GM19193 (cell line): ENCODE data around the gene BGN.

Experiments
- POLR2A ChIP-seq: IDR thresholded peaks from 4 replicates; pipeline ENCODE4 v1.6.1; 2011; ENCODE audit not compliant: insufficient read depth, insufficient read length; ENCODE audit errors: extremely low read depth

The BGN gene

DNA sequence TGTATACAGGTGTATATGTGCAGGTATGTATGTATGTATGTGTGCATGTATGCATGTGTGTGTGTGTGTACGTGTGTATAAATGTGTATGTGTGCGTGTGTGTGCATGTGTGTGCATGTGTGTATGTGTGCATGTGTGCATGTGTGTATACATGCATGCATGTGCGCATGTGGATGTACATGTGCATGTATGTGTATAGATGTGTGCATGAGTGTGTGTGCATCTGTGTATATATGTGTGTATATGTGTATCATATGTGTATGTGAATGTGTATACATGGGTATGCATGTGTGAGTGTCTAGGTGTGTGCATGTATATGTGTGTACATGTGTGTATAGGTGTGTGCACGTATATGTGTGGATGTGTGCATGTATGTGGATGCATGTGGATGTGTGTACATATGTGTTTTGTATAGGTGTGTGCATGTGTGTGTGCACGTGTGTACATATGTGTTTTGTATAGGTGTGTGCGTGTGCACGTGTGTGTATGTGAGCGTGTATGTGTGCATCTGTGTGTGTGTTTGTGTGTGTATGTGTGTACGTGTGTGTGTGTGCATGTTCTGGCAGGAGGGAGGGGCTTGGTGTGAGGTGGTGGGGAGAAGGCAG lies 6.0 kb downstream of the BGN start:
- no peak for TF ChIP-seq POLR2A

DNA sequence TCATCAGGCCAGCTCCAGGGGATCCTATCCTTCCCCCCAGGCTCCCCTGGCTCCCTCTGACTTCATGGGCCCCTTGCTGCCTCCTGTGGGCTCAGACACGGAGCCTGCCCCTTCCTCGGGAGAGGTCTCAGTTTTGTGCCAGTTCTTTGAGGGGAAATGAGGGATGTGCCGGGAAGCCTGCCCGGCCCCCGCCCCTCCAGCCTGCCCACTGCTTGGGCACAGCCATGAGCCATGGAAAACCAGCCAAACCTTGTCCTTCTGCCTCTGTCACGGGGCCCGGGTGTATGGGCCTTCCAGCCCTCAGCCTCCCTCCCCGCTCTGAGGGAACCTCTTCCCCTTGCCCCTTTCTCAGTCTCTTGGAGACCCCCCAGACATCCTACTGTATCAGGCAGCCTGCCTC lies 6.8 kb downstream of the BGN start:
- TF ChIP-seq POLR2A = no peak

DNA sequence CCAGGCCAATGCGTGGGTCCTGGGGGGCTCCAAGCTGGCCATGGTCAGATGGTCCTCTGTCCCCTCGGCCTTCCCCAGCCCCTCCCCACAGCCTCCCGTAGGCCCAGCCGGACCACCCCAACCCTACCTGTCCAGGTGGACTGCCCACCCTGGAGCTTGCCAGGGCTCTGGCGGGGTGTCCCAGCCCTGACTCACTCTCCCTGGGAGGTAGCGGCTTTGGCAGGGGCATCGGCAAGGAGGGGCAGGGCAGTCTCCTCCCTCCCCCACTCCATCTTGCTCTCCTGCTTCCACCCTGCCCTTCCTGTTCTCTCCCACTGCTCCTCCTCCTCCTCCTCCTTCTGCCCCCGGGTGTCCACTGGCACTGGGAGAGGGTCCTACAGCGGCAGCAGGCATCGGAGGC lies 7.4 kb downstream of the BGN start:
- no peak for TF ChIP-seq POLR2A

DNA sequence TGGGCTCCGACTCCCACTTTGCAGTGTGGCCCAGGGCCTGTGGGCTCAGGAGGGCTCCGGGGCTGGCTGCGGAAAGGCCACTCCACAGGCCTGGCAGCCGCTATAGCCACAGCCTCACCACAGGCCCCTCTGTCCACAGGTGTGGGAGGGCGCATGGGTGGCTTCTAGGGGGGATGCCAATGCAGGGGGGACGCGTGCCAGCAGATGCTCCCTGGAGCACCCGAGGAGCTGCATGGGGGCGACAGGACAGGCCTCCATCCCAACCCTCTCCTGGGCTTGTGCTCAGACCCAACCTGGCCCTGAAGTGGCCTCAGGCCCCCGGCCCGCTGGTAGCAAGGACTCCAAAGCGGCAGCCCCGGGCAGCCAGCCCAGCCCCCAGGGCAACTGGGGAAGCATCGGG lies 8.0 kb downstream of the BGN start:
- no peak for TF ChIP-seq POLR2A

DNA sequence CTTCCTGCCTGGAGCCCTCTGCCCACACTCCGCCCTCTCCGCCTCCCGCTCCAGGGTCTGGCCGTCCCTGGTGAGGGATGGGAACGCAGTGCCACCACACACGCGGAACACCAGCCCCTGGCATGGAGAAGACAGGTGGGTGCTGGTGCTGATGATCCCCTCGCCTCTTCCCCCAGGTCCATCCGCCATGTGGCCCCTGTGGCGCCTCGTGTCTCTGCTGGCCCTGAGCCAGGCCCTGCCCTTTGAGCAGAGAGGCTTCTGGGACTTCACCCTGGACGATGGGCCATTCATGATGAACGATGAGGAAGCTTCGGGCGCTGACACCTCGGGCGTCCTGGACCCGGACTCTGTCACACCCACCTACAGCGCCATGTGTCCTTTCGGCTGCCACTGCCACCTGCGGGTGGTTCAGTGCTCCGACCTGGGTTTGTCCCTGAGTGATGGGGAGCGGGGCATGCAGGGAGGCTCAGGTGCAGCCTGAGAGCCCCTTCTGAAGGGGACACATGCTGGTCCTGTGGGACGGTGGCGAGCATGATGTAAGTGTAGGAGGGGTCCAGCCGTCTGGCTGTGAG lies 9.8 kb downstream of the BGN start:
- TF ChIP-seq POLR2A = no peak

DNA sequence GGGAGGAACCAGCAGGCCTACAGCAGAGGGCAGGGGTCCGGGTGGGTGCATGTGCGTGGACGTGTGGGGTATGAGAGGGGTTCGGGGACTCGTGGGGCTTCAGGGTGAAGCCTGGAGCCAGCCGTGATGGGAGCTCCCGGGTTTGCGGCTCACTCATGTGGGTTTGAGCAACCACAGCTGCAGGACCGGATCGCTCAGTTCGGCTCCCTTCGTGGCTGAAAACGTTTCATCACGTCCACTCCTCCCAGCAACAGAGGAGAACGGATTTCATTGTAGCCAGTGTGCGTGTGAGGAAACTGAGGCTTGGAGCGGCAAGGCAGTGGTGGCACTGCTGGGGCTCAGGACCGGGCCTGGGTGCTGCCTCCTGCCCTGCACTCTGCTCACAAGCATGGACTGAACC lies 10.6 kb downstream of the BGN start:
- TF ChIP-seq POLR2A = no peak

DNA sequence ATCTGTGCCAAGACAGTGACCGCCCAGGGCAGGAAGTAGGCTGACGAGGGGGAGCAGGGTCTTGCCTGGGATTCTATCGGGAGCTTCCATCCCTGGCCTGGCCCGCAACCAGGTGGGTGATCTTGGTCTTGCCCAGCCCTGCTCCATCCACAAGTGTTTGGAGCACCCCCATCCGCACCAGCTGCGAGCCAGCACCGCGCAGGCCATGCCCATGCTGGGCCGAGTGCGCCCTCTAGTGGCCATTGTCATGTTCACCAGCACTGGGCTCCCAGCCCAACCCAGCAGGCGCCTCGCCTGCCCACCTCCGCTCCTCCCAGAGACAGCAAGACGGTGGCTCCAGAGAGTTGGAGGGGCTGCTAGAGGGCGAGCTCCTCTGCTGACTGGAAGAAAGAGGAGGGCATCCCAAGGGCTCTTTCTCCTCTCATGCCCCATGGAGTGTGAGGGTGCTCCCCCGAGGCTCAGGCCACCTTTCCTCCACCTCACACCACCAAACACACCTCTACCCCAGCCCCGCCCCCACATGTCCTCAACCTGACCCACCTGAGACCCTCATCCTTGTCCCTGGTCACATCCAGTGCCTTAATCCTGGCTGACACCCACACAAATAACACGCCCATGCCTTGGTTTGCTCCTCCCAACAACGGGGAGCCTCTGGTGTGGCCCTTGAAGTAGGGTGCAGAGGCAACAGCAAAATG lies 12.9 kb downstream of the BGN start:
- TF ChIP-seq POLR2A = no peak

DNA sequence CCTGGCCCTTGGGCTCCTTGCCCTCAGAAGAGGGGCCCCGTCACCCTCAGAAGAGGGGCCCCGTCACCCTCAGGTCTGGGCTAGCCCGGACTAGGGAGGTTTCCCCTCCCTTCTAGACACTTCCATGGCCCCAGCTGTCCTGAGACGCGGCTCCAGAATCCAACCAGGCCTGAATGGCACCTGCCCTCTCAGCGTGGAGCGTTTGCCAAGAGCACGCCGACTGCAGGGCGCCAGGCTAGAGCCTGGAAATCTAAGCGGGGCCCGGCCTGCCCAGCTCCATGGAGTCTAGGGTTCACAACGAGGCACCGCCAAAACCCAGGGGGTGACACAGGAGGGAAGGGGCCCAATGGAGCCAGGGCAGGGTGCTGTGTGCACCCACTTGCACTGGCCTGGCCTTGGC lies 14.8 kb downstream of the BGN start:
- no peak for TF ChIP-seq POLR2A

DNA sequence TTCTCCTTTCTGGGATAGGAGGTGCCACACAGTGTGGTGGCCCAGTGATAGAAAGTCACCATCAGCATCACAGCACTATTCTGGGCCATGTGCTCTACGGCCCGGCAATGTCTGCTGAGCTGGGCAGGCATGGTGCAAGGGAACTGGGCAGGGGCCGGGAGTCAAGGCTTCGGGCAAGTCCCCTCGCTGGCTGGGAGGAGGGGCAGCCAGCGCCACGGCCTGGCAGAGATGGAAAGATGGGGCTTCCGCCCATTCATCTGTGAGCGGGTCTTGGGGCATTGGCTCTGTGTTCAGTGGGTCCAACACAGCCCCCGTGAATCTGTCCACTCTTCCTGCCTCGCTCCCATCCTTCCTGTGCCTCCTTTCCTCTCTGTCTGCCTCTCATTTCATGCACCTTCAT lies 15.6 kb downstream of the BGN start:
- no peak for TF ChIP-seq POLR2A

DNA sequence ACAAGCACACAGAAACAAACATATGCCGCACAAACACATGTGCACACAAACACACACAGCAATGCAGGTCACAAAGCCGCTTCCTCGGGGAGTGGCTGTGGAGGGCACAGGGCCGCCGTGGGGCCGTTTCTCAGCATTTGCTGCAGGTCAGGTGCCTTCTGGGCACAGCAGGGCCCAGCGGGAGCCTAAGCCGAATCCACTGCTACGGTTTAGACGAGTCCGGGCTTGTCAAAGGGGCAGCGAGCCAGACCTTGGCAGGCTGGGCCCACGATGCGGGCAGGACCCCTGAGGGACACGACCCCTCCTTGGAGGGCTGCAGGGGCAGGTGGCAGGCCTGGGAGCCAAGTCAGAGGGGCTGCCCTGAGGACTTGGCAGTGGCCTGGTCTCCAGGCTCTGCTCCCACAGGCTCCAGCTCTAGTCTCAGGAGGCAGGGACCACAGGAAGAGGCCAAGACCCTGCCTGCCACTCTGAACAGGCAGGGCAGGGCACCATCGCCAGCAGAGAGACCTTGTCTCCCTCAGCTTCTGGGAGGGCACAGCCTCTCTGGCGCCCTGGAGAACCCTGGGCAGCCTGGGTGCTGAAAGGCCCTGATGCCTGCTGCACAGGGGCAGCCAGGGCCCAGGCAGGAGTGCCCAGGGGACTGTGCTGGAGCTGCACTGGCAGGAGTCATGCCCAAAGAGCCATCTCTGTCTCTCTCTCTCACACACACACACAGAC lies 17.2 kb downstream of the BGN start:
- no peak for TF ChIP-seq POLR2A

DNA sequence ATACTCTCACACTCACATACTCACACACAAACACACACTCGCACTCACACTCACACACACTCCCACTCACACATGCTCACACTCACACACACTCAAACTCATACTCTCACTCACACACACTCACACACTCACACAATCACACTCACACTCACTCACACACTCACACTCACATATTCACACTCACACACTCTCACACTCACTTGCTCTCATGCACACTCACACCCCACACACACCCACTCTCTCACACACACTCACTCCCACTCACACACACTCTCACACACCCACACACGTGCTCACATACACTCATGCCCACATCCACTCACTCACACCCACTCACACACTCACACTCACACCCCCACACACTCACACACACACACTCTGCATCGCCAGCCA lies 17.7 kb downstream of the BGN start:
- TF ChIP-seq POLR2A = no peak

DNA sequence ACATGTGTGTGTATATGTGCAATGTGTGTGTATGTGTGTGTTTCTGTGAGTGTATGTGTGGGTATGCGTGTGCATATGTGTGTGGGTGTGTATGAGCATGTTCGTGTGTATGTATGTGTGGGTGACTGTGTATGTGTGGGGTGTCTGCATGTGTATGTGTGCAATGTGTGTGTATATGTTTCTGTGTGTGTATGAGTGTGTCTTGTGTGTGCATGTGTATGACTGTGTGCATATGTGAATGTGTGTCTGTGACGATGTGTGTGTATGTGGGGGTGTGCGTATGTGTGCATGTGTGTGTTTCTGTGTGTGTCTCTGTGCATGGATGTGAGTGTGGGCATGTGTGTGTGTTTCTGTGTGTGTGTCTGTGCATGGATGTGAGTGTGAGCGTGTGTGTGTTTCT lies 18.5 kb downstream of the BGN start:
- no peak for TF ChIP-seq POLR2A

DNA sequence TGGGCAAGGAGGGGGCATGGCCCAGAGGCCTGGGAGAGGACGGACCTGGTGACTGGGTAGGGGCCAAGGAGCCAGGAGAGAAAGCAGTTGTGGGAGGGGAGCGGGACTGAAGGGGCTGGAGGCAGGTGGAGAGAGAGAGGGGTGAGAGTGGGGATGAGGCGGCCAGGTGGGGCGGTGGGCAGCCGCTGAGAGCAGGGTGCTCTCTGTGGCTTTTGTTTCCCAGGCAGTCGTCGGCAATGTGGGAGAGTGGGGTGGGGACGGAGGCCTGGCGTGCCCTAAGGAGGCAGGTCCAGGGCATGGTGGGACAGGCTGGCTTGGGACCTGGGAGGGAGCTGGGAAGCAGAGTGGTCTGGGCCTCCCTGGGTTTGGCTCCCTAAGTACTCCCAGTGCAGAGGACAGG lies 19.5 kb downstream of the BGN start:
- no peak for TF ChIP-seq POLR2A

DNA sequence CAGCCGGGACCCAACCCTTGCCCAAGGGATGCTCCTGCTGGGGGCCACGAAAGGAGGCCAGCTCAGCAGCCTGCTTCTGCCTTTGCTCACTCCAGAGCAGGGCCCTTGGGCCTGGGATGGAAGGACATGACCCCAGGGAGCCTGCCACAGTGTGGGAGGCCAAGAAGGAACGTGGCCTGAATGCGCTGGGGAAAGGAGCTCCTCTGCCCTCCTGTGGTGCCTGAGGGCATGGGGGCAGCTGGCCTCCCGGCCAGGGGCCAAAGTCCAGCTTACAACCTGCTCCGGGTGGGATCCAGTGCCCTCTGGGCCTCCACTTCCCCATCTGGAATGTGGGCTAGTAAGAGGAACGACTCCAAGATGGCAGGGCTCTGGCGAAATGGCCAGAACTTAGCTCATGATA lies 20.7 kb downstream of the BGN start:
- TF ChIP-seq POLR2A = no peak

DNA sequence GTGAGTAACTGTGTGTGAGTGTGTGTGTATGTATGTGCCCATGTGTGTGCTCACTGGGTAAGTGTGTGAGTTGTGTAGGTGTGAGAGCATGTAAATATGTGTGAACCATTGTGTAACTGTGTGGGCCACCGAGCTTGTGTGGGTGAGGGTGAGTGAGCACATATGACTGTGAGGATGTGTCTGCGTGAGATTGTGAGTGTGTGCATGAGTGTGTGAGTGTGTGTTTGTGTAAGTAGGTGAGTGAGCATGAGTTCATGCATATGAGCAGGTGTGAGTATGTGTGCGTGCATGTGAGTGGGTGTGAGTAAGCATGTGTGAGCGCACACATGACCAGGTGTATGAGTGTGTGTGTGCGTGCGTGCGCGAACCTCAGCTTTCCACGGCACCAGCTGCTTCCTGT lies 21.3 kb downstream of the BGN start:
- TF ChIP-seq POLR2A = no peak

DNA sequence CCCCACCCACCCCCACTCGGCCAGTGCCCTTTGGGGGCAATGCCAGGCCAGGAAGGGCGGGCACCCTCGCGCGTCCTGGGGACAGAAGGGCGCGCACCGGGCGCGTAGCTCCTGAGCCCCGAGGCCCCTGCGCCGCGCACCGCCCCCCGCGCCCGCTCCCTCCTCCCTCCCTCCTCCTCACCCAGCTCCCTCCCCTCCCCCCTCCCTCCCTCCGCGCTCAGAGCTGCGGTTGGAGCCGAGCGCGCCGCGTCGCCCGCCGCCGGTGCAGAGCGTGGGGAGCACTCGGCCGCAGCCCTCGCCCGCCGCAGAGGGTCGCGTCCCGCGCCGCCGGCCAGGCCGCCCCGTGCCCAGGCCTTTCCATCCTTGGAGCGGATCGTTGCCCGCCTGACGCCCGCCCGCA lies 22.6 kb downstream of the BGN start, which contains the start of gene ATP2B3:
ATP2B3 (plus strand) TSS at position 220 of the 400 bp plus-strand sequence. CDS start 18,606 bp downstream, outside the sequence.
- no peak for TF ChIP-seq POLR2A
